ENCODE measurements around the gene PACRG. TPM values are rescaled to one million over a fixed set of nuclear protein-coding genes. Genes with fewer than 3 reads are reported as not detected.

Gene PACRG
- total and polyA plus RNA-seq, 2 donors (not counting 3 experiments of a cell fraction or from before 2014, with no cell fraction given), result 0.08 TPM; not detected in 1

DNA sequence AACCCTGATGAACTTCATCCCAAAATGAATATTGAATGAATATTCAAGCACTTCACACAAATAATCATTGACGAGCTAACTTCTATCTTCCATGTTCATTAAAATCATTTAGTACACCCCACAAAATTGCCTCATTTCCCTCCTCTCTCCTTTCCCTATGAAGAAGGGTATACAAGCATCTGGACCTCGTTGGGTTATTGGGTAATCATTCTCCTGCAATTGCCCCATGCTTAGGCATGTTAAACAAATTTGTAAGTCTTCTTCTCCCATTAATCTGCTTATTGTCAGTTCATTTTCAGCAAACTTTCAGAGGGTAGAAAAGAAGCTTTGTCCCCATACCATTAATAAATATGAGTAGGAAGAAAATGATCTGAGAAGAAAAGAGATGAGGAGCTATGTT is 27.8 kb upstream of the PACRG start:
- Histone ChIP-seq H3K4me3 (replicated peaks in 1 of 3; ENCODE audit: insufficient read depth in 1 of 3, low read depth in 1 of 3, low read length in 3 of 3) (no peak overlapping the region), H3K27ac (ENCODE audit: insufficient read depth, low read depth, low read length) (no peak overlapping the region), H3K79me2 (ENCODE audit: control insufficient read depth, insufficient read depth, low read length) (no peaks in the 10 kb centered on the region), H4K20me1 (replicated peaks; ENCODE audit: control insufficient read depth, extremely low read depth, insufficient read depth, low read length) (no peaks in the 10 kb centered on the region), H3K4me1 (ENCODE audit: control insufficient read depth, extremely low read depth, insufficient read depth, low read length) (no peaks in the 10 kb centered on the region), H3K4me2 (ENCODE audit: insufficient read depth, low read length) (no peak overlapping the region), H3K9me3 (replicated peaks; ENCODE audit: control insufficient read depth, insufficient read depth, low read length) (no peaks in the 10 kb centered on the region), H3K9me1 (replicated peaks; ENCODE audit: control insufficient read depth, extremely low read depth, insufficient read depth, low read length) (no peaks in the 10 kb centered on the region), H2AFZ (ENCODE audit: low read depth, low read length) (no peak overlapping the region), H3K27me3 (ENCODE audit: control insufficient read depth in 2 of 2, insufficient read depth in 2 of 2, low read length in 2 of 2) (no peaks in the 10 kb centered on the region), H3K36me3 (ENCODE audit: control insufficient read depth in 2 of 2, extremely low read depth in 1 of 2, insufficient read depth in 2 of 2, low read length in 2 of 2) (no peaks in the 10 kb centered on the region), H3K9ac (replicated peaks; ENCODE audit: extremely low read depth, insufficient read depth, low read length) (no peak overlapping the region)
- FAIRE-seq (no peak), DNase-seq (ENCODE audit: low read depth, low spot score) (no peak)
- POLR2A ChIA-PET, result no interaction called here
- TF ChIP-seq POLR2AphosphoS5 (IDR thresholded peaks at IDR 0.05; ENCODE audit: insufficient read depth, low read depth, low read length), result no peak
- TF ChIP-seq MYC (IDR thresholded peaks at IDR 0.05; ENCODE audit: low read depth, low read length), result no peak
- TF ChIP-seq, protein P1, sequence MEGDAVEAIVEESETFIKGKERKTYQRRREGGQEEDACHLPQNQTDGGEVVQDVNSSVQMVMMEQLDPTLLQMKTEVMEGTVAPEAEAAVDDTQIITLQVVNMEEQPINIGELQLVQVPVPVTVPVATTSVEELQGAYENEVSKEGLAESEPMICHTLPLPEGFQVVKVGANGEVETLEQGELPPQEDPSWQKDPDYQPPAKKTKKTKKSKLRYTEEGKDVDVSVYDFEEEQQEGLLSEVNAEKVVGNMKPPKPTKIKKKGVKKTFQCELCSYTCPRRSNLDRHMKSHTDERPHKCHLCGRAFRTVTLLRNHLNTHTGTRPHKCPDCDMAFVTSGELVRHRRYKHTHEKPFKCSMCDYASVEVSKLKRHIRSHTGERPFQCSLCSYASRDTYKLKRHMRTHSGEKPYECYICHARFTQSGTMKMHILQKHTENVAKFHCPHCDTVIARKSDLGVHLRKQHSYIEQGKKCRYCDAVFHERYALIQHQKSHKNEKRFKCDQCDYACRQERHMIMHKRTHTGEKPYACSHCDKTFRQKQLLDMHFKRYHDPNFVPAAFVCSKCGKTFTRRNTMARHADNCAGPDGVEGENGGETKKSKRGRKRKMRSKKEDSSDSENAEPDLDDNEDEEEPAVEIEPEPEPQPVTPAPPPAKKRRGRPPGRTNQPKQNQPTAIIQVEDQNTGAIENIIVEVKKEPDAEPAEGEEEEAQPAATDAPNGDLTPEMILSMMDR (IDR thresholded peaks at IDR 0.05; ENCODE audit: extremely low read depth in 1 of 2, insufficient read depth in 1 of 2, low read depth in 1 of 2, low read length in 2 of 2), result no peak
- no peak for TF ChIP-seq GATA2 (IDR thresholded peaks at IDR 0.05; ENCODE audit: insufficient read depth, insufficient read length, low read depth, low read length)
- no peak for TF ChIP-seq EZH2 (IDR thresholded peaks at IDR 0.05; ENCODE audit: borderline replicate concordance, low read depth, low read length, severe bottlenecking)
- TF ChIP-seq JUN (IDR thresholded peaks at IDR 0.05; ENCODE audit: borderline replicate concordance, insufficient read depth, insufficient read length, low read depth), result no peak
- TF ChIP-seq FOS (IDR thresholded peaks at IDR 0.05; ENCODE audit: borderline replicate concordance, insufficient read depth, low read length), result no peak
- TF ChIP-seq, protein P2, sequence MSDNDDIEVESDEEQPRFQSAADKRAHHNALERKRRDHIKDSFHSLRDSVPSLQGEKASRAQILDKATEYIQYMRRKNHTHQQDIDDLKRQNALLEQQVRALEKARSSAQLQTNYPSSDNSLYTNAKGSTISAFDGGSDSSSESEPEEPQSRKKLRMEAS (IDR thresholded peaks at IDR 0.05; ENCODE audit: insufficient read depth, insufficient read length), result no peak
- TF ChIP-seq POLR2A (IDR thresholded peaks at IDR 0.05; ENCODE audit: low read depth, low read length), result no peak
- dilution Hi-C loops (cut with MboI; ENCODE audit: extremely low pct_ligation_motif_present, low sequenced_read_pairs) (no loop called here), intact Hi-C loops (cut with micrococcal nuclease) (no loop called here)
- no TSS peak for BruUV-seq (replicated peaks)
- CTCF ChIA-PET, result no interaction called here
